ENCODE results near the gene DPF3.

DNA sequence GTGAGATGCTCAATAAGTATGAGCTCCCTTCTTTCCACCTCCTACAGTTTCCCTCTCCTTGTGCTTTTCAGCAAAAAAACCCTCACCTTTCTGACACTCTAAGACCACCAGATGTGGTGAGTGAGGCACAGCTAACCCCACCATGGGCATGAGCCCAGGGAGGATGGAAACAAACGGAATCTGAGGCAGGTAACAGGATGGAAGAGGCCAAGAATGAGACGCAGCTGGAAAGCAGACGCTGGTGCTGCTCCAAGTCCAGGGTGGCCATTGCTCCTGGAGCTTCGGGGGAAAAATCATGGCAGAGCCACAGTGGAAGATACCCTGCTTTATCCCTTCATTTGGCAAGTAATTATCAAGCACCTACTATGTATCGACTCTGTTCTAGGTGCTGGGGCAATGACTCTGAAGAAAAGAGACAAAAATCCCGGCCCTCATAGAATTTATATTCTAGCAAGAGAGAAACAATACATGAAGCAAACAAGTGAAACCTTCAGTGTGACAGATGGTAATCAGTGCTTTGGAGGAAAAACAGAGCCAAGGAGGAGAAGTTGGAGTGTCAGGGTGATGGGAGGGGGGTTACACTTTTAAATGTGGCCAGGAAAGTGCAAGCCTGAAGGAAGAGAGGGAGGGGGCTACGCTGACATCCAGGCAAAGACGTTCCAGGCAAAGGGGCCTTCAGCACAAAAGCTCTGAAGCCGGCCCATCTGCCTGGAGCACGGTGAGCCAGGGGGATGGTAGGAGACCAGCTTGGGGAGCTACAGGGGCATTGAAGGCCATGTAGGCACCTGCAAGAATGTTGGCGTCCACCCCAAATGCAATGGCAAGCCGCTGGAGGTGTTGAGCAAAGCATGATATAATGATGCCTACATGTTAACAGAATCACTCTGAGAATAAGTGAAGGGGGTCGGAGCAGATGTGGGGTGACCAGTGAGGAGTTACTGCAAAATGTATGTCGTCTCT lies 154.2 kb downstream of the DPF3 start:
- TF ChIP-seq, protein P1, sequence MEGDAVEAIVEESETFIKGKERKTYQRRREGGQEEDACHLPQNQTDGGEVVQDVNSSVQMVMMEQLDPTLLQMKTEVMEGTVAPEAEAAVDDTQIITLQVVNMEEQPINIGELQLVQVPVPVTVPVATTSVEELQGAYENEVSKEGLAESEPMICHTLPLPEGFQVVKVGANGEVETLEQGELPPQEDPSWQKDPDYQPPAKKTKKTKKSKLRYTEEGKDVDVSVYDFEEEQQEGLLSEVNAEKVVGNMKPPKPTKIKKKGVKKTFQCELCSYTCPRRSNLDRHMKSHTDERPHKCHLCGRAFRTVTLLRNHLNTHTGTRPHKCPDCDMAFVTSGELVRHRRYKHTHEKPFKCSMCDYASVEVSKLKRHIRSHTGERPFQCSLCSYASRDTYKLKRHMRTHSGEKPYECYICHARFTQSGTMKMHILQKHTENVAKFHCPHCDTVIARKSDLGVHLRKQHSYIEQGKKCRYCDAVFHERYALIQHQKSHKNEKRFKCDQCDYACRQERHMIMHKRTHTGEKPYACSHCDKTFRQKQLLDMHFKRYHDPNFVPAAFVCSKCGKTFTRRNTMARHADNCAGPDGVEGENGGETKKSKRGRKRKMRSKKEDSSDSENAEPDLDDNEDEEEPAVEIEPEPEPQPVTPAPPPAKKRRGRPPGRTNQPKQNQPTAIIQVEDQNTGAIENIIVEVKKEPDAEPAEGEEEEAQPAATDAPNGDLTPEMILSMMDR (IDR thresholded peaks at IDR 0.05) = no peak
- TF ChIP-seq POLR2A (IDR thresholded peaks at IDR 0.05) = no peak
- TF ChIP-seq POLR2AphosphoS5 (IDR thresholded peaks at IDR 0.05) = no peak

Data from prostate gland (tissue), 2 donors.